HG02973 (cell line): Measurements from ENCODE around the gene WNT7B.

ENCODE experiments used
- ATAC-seq: cut with Tn5 transposase; IDR thresholded peaks from one replicate; pipeline ENCODE4 v1.9.1; 2021; ENCODE audit warnings: moderate library complexity; ENCODE audit not compliant: unreplicated experiment

WNT7B gene

DNA sequence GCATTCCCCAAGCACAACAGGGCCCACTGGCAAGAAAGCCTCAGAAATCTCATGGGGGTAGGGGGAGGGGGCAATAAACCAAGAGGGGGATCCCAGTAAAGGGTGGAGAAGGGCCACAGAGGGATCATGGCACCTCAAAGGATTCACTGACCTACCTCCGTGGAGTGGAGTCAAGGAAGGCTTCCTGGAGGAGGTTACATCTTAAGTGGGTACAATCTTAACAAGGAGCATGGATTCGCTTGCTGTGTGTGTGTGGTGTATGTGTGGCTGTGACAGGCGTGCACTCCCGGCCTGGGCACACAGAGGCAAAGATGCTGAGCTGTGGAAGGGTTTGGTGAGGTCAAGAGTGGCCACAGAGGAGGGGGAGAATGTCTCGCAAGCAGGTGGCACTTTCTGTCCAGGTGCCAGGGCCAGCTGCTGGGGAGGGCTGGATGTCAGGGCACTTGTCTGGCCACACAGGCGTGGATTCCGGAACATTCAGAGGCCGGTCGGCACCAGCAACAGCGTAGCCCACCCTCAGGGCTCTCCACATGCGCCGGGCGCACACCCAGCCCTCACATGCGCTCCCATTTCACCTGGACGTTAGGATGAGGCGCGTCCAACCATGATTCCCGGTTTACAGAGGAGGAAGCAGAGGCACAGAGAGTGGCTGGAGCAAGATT, 43.3 kb downstream of the WNT7B start:
- ATAC-seq, result no peak

DNA sequence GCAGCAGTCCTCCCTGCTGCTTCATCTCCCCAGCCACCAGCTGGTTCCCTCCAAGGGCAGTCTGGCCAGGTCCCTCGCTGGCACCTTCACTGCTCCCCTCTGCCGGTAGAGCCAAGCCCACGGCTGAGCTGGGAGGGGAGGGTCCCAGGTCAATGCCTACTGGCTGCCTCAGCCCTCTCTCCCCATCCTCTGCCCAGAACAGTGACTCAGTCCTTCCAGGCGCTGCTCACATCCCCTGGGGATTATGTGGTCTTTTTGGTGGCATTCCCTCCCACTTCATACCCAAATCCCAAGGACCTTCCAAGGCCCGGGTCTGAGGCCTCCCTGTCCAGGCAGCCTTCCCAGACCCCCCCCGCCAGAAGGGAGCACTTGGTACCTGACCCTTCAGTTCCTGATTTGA, 44.9 kb downstream of the WNT7B start:
- no peak for ATAC-seq

DNA sequence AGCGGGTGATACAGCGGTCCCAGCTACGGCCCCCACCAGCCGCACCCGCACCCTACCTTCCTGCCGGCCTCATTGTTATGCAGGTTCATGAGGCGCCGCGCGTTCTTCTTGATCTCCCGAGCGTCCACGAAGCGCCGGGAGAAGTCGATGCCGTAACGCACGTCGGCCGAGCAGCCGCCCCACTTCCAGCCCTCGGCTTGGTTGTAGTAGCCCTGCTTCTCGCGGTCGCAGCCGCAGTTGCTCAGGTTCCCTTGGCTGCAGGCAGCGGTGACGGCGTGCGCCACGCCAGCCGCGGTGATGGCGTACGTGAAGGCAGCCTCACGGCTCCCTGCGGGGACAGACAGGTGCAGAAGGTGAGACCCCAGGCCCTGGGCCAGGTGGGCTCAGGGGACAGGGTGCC, 45.9 kb downstream of the WNT7B start:
- no peak for ATAC-seq

DNA sequence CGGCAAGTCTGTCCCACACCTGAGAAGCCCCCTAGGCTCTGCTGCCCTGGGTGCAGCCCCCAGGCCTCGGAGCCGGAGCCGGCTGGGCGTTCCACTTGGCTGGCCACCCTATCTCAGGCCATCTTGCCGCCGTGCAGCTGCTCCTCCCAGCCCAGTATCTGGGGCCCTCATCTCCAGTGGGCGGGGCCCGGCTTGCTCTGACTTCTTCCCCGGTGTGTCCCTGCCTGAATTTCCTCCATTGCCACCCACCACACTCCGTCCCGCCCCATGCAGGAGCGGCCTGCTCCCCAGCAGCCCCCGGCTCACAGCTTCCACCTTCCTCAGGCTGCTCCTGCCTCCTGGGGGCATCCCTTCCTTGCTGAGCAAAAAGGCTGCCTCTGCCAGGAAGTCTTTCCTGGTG, 46.6 kb downstream of the WNT7B start:
- no peak for ATAC-seq

DNA sequence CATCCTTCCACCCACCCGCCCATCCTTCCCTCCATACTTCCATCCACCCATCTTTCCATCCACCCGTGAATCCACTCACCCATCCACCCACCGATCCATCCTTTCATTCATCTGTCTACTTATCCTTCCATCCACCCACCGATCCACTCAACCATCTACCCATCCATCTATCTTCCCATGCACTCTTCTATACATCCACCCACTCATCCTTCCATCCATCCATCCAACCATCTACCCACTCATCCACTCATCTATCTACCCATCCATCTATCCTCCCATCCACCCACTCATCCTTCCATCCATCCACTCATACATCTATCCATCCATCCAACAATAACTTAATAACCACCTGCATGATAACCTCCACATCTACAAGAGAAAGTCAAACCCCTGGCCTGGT, 47.3 kb downstream of the WNT7B start:
- no peak for ATAC-seq

DNA sequence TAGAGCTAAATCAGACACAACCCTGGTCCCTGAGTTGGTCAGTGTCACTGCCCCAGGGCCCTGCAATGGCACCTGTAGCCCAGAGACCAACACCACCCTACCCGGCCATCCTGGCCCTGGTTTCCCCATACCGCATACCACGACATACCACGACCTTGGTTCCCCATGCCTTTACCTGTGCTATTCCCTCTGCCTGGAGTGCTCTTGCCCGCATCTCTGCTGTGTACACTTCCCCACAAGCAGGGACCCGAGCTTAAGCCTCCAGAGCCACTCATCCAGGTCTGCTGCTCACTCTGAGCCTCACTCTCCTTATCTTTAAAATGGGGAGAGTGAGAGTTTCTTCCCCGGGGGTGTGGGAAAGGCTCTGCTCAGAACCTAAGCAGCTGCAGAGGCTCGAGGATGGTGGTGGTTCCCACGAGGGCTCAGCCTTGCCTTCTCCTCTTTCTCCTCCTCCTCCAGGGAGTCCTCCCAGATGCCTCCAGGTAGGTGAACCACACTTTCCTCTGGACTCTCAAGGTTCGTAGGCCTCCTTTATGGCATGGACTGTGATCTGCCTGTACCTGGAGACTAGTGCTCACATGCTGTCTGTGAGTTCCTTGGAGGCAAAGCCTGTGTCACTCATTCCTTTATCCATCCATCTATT, 48.1 kb downstream of the WNT7B start:
- no peak for ATAC-seq

DNA sequence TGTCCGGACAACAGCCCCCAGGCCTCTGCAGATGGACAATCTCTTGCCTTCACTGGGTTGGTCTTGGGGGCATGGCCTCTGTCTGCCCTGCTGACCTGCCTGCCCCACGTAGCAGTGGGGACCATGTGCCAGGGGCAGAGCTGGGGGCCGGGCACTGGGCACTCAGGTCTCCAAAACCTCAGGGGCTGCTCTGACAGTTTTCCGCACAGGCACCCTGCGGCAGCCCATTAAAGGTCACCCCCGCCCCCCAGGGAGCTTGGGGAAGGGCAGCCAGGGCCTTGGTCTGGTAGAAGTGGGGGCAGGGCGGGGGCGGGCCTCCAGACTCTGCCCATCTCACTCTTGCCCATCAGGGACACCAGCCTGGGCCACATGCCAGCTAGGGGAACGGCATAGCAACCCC, 49.9 kb downstream of the WNT7B start:
- no peak for ATAC-seq

DNA sequence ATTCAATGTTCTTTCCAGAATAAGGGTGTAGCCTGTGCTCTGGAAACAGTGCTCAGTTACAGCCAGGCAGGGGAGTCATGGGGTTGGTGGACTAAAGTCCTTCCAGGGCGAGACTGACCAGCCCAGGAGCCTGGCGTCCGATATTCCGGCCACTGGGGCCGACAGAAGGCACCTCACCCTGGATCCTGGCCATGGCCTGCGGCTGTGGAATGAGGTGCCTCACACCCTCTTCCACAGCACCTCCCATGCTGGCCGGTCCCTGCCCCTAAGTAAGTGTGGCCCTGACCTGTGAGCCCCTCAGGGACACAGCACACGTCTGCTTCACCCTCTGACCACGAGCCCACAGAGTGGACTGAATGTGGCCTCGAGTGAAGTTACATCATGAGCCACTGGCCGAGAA, 50.5 kb downstream of the WNT7B start:
- ATAC-seq, result no peak

DNA sequence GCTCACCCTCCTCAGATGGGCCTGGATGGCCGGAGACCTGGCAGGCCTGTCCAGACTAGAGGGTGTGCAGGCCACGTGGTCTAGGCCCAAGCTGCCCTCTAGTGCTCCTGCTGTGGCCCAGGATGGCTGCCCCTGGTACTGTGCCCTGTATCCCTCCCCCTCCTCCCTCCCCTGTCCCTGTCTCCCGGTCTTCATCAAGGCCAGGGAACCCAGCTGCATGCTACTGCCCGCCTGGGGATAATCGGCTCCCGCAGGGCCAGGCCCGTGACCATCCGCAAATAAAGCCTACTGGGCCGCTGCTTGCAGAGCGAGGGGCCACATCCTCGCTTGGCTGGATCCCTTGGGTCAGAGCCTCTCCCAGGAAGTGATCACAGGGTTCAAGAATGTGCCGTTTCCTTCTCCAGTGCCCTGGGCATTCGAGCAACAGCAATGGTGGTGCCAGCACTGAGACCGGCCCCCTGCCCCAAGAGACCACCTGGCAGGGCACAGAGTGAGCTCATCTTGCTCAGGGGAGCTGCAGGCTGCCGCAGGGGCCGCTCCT, 51.1 kb downstream of the WNT7B start:
- no peak for ATAC-seq

DNA sequence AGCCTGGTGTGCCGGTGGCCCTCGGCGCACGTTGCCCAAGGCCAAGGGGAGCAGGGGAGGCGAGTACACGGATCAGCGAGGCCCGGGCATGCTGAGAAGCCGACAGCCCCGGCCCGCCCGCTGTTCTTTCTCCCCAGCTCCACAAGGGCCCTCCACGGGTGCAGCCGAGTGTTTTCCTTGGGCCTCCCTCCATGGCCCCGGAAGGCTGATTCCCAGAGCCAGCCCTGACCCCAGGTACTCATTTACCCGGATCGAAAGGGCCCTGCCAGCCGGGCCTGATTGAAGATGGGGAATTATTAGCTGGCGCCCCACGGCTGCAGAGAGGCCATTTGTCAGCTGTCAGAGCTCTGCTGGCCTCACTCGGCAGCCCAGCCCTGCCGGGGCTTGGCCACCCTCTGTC, 53.1 kb downstream of the WNT7B start:
- ATAC-seq, result no peak

DNA sequence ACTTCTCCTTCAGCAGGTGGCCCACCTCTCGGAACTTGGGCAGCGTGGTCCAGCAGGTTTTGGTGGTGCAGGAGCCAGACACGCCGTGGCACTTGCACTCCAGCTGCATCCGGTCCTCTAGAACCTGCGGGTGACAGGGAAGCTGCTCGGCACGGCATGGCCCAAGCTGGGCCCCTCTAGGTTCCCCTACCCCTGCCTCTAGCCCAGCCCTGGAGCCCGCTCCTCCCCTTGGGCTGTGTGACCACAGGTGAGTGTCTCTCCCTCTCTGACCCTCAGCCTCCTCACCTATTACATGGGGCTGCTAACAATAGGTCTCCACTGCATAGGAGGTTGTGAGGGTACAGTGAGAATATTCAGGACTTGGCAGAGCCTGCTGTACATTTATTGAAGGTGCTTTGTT, 53.8 kb downstream of the WNT7B start:
- no peak for ATAC-seq

DNA sequence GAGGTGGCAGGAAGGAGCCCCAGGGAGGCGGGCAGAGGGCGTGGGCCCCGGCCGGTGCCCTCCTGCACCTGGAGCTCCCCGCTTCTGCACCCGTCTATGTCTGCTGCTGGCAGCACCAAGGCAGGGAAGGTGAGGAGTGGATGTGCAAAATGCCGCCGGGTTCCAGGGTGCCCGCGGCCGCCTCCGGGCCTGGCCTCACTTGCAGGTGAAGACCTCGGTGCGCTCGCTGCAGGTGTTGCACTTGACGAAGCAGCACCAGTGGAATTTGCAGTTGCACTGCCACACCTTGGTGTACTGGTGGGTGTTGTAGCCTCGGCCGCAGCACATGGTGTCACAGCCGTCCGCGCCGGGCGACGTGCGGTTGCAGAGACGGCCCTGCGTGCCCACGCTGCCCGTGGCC, 54.3 kb downstream of the WNT7B start:
- ATAC-seq, result no peak

DNA sequence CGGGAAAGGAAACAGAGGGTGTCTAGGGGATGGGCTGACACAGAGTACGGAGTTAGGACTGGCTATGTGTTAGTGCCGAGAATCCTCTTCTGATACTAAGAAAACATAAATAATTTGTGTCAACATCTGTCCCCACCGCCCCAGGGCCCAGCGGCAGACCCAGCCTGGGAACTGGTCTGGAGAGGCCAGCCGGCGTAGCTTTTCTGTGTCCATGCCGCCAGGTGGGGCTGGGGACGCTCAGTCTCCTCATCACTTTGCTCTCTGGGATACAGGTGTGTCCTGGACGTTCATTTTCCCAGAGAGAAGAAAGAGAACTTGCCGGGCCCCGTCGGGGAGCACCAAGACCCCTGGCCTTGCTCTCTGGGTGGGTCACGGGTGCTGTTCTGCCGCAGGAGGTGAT, 54.7 kb downstream of the WNT7B start:
- ATAC-seq, result no peak

DNA sequence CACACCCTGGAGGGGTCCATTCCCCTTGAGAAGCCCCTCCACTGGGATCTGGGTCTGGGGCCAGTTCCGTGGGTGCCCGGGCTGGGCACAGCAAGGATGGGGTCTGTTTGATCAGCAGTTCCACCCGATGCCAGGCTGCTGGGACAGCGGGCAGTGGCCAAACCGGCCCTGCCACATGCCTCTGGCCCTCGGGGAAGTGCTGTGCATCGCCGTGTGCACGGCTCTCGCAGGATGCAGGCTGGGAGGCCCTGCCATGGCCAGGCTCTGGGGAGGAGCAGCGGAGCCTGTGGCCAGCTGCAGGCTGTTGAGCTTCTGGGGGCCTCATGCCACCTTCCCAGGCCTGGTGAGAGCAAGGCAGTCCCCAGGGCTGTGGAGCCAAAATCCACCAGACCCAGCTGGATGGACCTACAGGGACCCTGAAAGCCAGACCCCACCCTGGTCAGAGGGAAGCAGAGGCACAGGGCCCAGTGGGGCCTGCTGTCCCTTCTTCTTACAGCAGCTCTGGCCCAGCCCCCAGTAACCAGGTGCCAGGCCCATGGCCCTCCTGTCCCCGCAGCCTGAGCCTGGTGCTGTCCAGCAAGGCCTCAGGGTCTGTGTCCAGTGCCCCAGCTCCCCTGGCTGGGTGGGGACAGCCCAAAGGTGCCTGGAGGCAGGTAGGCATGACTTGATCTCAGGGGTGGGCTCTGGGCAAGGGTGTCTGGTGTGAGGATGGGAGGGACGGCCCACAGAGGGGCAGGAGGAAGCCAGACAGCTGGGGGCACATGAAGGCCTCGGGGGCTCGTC, 57.3 kb downstream of the WNT7B start:
- no peak for ATAC-seq

DNA sequence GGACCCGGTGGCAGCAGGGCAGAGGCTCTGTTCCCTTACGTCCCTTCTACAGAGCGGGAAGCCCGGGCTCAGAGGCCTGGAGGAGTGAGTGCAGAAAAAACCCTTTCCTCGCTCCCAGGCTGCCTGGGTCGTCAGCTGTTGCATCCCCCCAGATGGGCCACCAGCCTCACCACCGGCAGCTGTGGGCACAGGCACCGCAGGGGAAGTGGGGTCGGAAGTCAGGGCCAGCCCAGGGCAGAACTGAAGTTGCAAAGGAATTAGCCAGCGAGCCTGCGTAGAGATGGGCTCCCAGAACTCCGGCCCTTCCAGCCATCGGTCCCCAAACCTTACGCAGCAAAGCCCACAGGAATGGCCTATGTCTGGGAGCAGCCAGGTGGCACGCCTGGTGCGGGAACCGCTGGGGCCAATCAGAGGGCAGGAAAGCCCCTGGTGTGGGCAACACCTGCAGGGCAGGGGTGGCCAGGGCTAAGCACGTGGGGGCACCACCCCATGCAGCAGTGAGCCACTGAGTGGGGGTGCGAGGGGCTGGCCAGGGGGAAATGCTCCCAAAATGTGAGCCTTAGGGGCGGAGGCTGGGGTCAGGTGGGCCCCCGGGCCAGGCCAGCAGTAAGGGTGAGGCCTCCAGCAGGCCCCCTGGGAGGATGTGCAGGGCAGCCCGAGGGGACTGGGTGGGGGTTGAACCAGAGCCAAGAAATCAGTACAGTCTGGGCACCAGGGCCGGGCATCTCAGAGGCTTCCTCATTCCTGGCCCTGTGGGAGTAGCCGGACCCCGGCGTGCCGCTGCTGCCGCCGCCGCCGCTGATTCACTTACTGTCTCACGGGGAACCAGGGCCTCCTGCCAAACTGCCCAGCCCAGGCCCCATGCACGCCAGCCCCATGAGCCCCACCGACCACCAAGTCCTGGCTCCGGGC, 58.2 kb downstream of the WNT7B start:
- no peak for ATAC-seq

DNA sequence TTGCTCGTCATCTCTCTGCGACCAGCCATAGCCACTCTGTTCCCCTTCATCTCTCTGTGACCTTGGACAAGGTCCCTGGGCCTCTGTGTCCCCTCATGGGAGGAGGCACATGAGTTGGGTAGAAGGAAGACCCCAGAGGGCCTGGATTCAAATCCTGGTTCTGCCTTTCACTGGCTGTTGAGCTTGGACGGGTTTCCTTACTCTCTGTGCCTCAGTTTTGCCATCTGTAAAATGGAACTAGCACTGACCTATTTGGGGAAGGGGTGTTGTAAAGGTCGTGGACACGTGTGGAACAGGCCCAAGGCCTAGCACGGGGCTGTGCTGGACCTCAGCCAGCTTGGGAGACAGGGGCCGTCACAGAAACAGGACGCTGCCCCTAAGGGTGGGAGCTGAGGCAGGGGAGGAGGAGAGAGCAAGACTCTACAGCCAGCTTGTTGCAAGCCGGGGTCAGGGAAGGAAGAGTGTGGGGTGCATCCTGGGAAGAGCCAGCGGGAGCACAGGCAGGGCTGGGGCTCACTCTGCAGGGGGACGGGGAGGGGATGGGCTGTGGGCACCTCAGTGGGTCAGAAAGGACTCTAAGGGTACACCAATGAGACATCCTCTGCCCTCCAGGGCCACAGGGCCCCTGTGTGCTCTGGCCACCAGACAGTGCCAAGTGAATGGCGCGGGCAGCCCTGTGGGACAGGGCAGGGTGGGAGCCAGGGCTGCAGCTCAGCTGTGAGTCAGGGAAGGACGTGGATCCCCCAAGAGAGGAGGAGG, 59.1 kb downstream of the WNT7B start:
- no peak for ATAC-seq

DNA sequence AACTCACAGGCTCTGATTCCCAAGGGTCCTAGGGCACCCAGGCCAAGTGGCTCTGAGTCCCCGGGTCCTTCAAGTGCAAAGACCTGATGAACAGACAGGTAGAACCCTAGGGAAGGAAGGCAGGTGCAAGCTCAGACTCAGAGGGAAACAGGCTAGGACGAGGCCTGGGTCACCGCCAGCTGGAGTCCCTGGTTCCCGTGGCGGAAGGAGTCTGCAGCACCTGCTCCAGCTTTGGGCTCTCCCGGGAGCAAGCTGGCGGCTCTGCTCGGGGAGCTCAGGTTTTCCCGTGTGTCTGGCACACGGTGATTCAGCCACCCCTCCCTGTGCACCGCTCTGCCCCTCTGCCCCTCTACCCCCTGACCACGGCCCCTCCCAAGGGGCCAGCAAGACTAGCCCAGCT, 59.8 kb downstream of the WNT7B start:
- ATAC-seq, result no peak

DNA sequence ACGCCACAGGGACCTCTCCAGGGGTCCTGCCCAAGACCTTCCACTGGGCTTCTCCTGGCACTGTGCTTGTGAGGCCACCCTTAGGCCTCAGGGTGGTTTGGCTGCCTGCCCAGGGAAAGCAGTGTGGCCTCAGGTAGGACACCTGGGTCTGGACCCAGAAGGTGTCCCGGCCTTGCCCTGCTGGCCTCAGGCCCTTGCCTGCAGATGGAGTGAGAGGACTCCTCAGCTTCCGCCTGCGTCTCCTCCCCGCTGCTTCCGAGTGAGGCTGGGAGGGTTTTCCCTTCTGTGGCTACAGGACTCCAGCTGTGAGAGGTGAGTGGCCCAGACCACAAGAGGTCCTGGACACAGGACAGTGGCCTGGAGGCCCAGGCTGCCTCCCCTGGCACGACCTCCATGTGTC, 60.4 kb downstream of the WNT7B start:
- no peak for ATAC-seq

DNA sequence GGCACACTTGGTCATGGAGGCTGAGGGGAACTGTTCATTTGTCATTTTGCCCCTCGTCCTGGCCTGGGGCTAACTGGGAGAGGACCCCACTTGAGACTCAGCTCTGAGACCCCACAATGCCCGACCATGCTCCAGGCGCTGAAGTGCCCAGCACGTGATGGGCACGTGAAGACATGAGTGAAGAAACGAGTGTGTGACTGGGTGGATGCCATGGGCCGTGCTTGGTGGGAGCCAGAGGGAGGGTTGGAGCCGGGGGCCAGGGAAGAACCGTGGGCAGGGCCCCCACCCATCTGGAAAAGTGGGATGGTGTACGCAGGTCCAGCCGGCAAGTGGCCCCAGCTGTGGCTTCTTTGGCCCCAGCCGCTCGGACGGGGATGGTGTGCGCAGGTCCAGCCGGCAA, 61.1 kb downstream of the WNT7B start:
- no peak for ATAC-seq

DNA sequence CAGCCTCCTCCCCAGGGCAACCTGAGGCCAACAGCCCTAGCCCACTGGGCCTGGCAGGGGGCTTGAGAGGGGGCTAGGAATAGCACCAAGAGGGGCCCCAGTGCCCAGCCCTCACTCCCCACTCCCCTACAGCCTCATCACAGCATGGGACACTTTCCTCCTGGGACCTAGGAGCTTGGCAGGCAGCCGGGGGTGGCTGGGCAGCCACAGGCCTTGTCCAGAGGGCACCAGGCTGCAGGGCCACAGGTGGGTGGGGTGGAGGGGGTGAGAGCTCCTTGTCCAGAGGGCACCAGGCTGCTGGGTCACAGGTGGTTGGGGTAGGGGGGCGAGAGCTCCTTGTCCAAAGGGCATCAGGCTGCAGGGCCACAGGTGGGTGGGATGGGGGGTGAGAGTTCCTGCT, 61.8 kb downstream of the WNT7B start:
- no peak for ATAC-seq
